ENCODE results near the gene ZNF423.

The ZNF423 gene

GRCh38 chr16:49848530-49848929 lies 7.4 kb downstream of the ZNF423 start:
- no peak for DNase-seq

GRCh38 chr16:49846800-49847199 lies 9.1 kb downstream of the ZNF423 start:
- DNase-seq: no peak

- no peak for DNase-seq
Measured at GRCh38 chr16:49844359-49844758, 11.6 kb downstream of the ZNF423 start.

- no peak for DNase-seq
Measured at GRCh38 chr16:49843758-49844157, 12.2 kb downstream of the ZNF423 start.

- DNase-seq: no peak
Measured at GRCh38 chr16:49842972-49843371, 12.9 kb downstream of the ZNF423 start.

- no peak for DNase-seq
Measured at GRCh38 chr16:49839017-49839825, 16.7 kb downstream of the ZNF423 start.

- no peak for DNase-seq
Measured at GRCh38 chr16:49838441-49839016, 17.4 kb downstream of the ZNF423 start.

GRCh38 chr16:49837688-49838410 lies 18.1 kb downstream of the ZNF423 start:
- no peak for DNase-seq

GRCh38 chr16:49836668-49837067 lies 19.2 kb downstream of the ZNF423 start:
- DNase-seq: no peak

GRCh38 chr16:49836218-49836617 lies 19.7 kb downstream of the ZNF423 start:
- no peak for DNase-seq

GRCh38 chr16:49835161-49835777 lies 20.6 kb downstream of the ZNF423 start:
- no peak for DNase-seq

GRCh38 chr16:49834531-49835151 lies 21.3 kb downstream of the ZNF423 start:
- DNase-seq: no peak

GRCh38 chr16:49833796-49834530 lies 21.9 kb downstream of the ZNF423 start:
- DNase-seq: no peak

GRCh38 chr16:49833085-49833484 lies 22.8 kb downstream of the ZNF423 start:
- DNase-seq: no peak

- no peak for DNase-seq
Measured at GRCh38 chr16:49832177-49832576, 23.7 kb downstream of the ZNF423 start.

GRCh38 chr16:49830873-49831272 lies 25.0 kb downstream of the ZNF423 start:
- DNase-seq: no peak

GRCh38 chr16:49828533-49829267 lies 27.2 kb downstream of the ZNF423 start:
- no peak for DNase-seq

- DNase-seq: no peak
Measured at GRCh38 chr16:49827805-49828438, 28.0 kb downstream of the ZNF423 start.

- DNase-seq: no peak
Measured at GRCh38 chr16:49826515-49826914, 29.4 kb downstream of the ZNF423 start.

- DNase-seq: no peak
Measured at GRCh38 chr16:49825041-49825440, 30.9 kb downstream of the ZNF423 start.

GRCh38 chr16:49824593-49824992 lies 31.3 kb downstream of the ZNF423 start:
- no peak for DNase-seq
